Activated CD8-positive, alpha-beta T cell treated with anti-CD3 and anti-CD28 coated beads for 36 hours (primary cell): ENCODE measurements around the gene CACNB2. TPM values are rescaled to one million over a fixed set of nuclear protein-coding genes. Genes with fewer than 3 reads are reported as not detected.
"Not testable (repeated sequence)": the region's sequence is repeated elsewhere in the genome, so short reads cannot be mapped to it uniquely, and the experiment has no call there.

ENCODE experiments used
- ATAC-seq: fragments of 200-7000 bp; cut with Tn5 transposase; one replicate; pipeline ENCODE4 v1.10.0; 2021; ENCODE audit warnings: mild to moderate bottlenecking, moderate library complexity
- CTCF ChIA-PET: fragments of 350-600 bp; sonication (Branson Sonifier 250); formaldehyde crosslinking; loops from one replicate; lab custom pipeline; 2021; ENCODE audit warnings: antibody characterized with exemption; lab: Charles Lee
- POLR2A ChIA-PET: fragments of 350-600 bp; sonication (Branson Sonifier 250); formaldehyde crosslinking; loops from one replicate; lab custom pipeline; 2021; ENCODE audit warnings: antibody characterized with exemption; lab: Charles Lee
- DNase-seq: peaks from one replicate; pipeline ENCODE4 v3.0.0-alpha.2; 2020
- H3K27ac Mint-ChIP-seq: one replicate; pipeline ENCODE4 v1.8.0; 2021; ENCODE audit warnings: mild to moderate bottlenecking, mixed read lengths
- H3K27me3 Mint-ChIP-seq: one replicate; pipeline ENCODE4 v1.8.0; 2021; ENCODE audit warnings: mixed read lengths
- H3K36me3 Mint-ChIP-seq: one replicate; pipeline ENCODE4 v1.8.0; 2021; ENCODE audit warnings: low read depth, mixed read lengths
- H3K4me1 Mint-ChIP-seq: one replicate; pipeline ENCODE4 v1.8.0; 2021; ENCODE audit warnings: low read depth, mixed read lengths
- H3K4me3 Mint-ChIP-seq: one replicate; pipeline ENCODE4 v1.8.0; 2021; ENCODE audit warnings: mild to moderate bottlenecking, moderate library complexity, mixed read lengths
- H3K9me3 Mint-ChIP-seq: one replicate; pipeline ENCODE4 v1.8.0; 2021; ENCODE audit warnings: mixed read lengths
- CTCF ChIP-seq: fragments of 200-600 bp; IDR thresholded peaks from one replicate; pipeline ENCODE4 v1.8.0; 2022; ENCODE audit warnings: antibody characterized with exemption, mild to moderate bottlenecking
- intact Hi-C: fragments of 100-400 bp; cut with micrococcal nuclease; formaldehyde crosslinking; loops from one replicate; pipeline ENCODE4 v1.10.0; 2022
- total RNA-seq, 2 experiments: library from RNA; stranded (reverse); gene quantifications; one replicate each; pipeline ENCODE4 v1.2.3, GENCODE V29; 2021

CACNB2 gene
- total RNA-seq, 2 experiments from 2014 or later, result not detected

GRCh38 chr10:18582803-18583202 lies 442.6 kb downstream of the CACNB2 start:
- Mint-ChIP-seq H3K4me1 (peaks cover 16% of the 10 kb centered on the region), H3K36me3 (peaks cover 83% of the 10 kb centered on the region), H3K4me3 (no peak overlapping the region), H3K9me3 (peaks cover 2% of the 10 kb centered on the region), H3K27ac (peak overlapping the region; percentile 23), H3K27me3 (no peaks in the 10 kb centered on the region)
- DNase-seq (peak; percentile 62), ATAC-seq (peak; percentile 78)
- intact Hi-C loops, result no loop called here
- POLR2A ChIA-PET, result no interaction called here
- CTCF ChIA-PET, result no interaction called here
- TF ChIP-seq CTCF, result no peak

- ATAC-seq (no peak), DNase-seq (no peak)
- TF ChIP-seq CTCF, result no peak
- Mint-ChIP-seq H3K4me1 (peaks cover 16% of the 10 kb centered on the region), H3K36me3 (peaks cover 81% of the 10 kb centered on the region), H3K27me3 (no peaks in the 10 kb centered on the region), H3K27ac (no peak overlapping the region), H3K9me3 (peaks cover 2% of the 10 kb centered on the region), H3K4me3 (no peak overlapping the region)
- intact Hi-C loops, result no loop called here
- CTCF ChIA-PET, result no interaction called here
- POLR2A ChIA-PET, result no interaction called here
These were observed 443.5 kb downstream of the CACNB2 start for GRCh38 chr10:18583575-18584270.

DNA sequence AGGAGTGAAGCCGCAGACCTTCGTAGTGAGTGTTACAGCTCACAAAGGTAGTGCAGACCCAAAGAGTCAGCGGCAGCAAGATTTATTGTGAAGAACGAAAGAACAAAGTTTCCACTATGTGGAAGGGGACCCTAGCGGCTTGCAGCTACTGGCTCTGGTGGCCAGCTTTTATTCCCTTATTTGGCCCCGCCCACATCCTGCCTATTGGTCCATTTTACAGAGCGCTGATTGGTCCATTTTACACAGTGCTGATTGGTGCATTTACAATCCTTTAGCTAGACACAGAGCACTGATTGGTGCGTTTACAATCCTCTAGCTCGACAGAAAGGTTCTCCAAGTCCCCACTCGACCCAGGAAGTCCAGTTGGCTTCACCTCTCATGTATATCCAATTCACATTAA lies 446.4 kb downstream of the CACNB2 start:
- CTCF ChIA-PET, result interaction anchor here (0.6 kb wide), 1 partner anchor 13 kb away, joined by 3 read pairs; no protein-coding TSS in a partner anchor
- DNase-seq, H3K27ac Mint-ChIP-seq, H3K9me3 Mint-ChIP-seq, POLR2A ChIA-PET, ATAC-seq, H3K27me3 Mint-ChIP-seq, H3K4me3 Mint-ChIP-seq, intact Hi-C loops: not testable (repeated sequence)
- Mint-ChIP-seq H3K4me1 (peaks cover 16% of the 10 kb centered on the region), H3K36me3 (peaks cover 78% of the 10 kb centered on the region)

DNA sequence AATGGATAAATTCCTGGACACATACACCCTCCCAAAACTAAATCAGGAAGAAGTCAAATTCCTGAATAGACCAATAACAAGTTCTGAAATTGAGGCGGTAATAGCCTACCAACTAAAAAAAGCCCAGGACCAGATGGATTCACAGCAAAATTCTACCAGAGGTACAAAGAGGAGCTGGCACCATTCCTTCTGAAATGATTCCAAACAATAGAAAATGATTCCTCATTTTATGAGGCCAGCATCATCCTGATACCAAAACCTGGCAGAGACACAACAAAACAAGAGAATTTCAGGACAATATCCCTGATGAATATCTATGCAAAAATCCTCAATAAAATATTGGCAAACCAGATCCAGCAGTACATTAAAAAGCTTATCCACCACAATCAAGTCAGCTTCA lies 450.9 kb downstream of the CACNB2 start:
- CTCF ChIA-PET, intact Hi-C loops, H3K4me3 Mint-ChIP-seq, H3K4me1 Mint-ChIP-seq, H3K27me3 Mint-ChIP-seq, ATAC-seq, POLR2A ChIA-PET, H3K27ac Mint-ChIP-seq, H3K9me3 Mint-ChIP-seq, DNase-seq: not testable (repeated sequence)
- peaks cover 76% of the 10 kb centered on the region for H3K36me3 Mint-ChIP-seq

Other genes with a start within 250 kb of the CACNB2 start
- not detected for gene SLC39A12, start 188.5 kb upstream of the CACNB2 start, total RNA-seq